ENCODE measurements around the gene SORCS2. TPM values are rescaled to one million over a fixed set of nuclear protein-coding genes. Genes with fewer than 3 reads are reported as not detected.
"Not testable (repeated sequence)": the region's sequence is repeated elsewhere in the genome, so short reads cannot be mapped to it uniquely, and the experiment has no call there.

The SORCS2 gene
- total and polyA plus RNA-seq, 3 donors from 2014 or later = 2.7 to 4.6 (median 2.9) TPM

DNA sequence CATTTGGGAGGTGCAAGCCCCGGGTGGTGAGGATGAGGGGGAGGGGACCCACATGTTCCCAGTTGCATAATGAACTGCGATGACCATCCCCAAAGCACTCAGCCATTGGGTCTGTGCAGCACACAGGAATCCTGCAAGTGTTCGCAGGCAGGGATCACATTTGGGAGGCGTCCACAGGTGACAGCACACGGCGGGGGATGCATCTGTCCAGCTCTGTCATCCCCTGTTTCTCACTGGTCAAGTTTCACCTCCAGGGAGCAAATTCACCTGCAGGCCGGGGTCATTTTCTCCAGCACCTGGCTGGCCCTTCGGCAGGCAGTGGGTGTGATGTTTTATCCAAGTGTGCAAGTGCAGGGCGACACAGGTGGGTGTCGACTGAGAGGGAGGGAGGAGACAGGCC lies 33.3 kb upstream of the SORCS2 start:
- 81 to 97% methylated on average over 5 to 10 of the region's 10 CpGs for WGBS, 2 donors
- DNase-seq = no peak
- no peak overlapping the region for H3K27ac ChIP-seq
- intact Hi-C loops (cut with DNase I; ENCODE audit: low total_unique reads) = no loop called here
- H3K9me3 ChIP-seq = no peaks in the 10 kb centered on the region
- H3K4me3 ChIP-seq = no peak overlapping the region
- no peaks in the 10 kb centered on the region for H3K27me3 ChIP-seq
- no peaks in the 10 kb centered on the region for H3K36me3 ChIP-seq (ENCODE audit: low read depth, missing control alignments)
- TF ChIP-seq, protein P1, sequence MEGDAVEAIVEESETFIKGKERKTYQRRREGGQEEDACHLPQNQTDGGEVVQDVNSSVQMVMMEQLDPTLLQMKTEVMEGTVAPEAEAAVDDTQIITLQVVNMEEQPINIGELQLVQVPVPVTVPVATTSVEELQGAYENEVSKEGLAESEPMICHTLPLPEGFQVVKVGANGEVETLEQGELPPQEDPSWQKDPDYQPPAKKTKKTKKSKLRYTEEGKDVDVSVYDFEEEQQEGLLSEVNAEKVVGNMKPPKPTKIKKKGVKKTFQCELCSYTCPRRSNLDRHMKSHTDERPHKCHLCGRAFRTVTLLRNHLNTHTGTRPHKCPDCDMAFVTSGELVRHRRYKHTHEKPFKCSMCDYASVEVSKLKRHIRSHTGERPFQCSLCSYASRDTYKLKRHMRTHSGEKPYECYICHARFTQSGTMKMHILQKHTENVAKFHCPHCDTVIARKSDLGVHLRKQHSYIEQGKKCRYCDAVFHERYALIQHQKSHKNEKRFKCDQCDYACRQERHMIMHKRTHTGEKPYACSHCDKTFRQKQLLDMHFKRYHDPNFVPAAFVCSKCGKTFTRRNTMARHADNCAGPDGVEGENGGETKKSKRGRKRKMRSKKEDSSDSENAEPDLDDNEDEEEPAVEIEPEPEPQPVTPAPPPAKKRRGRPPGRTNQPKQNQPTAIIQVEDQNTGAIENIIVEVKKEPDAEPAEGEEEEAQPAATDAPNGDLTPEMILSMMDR (IDR thresholded peaks at IDR 0.05) = no peak
- TF ChIP-seq POLR2A (IDR thresholded peaks at IDR 0.05) = no peak
- peaks cover 32% of the 10 kb centered on the region for H3K4me1 ChIP-seq

DNA sequence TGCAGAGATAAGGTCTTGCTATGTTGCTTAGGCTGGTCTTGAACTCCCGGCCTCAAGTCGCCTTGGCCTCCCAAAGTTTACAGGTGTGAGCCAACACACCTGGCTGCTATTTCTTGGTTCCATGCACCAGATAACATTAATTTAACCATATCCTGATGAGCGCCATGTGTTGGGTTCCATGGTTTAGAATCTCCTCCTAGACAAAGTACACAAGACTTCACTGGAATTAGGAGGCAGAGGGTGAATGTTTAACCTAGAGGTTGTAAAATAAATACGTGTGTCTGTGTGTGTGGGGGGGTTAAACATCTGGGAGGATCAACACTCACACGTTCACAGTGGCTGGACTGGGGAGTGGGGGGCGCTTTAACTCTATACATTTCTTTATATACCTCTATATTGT lies 32.4 kb upstream of the SORCS2 start:
- intact Hi-C loops (cut with DNase I; ENCODE audit: low total_unique reads) = no loop called here
- H3K36me3 ChIP-seq (ENCODE audit: low read depth, missing control alignments) = no peaks in the 10 kb centered on the region
- peaks cover 32% of the 10 kb centered on the region for H3K4me1 ChIP-seq
- TF ChIP-seq, protein P1 (IDR thresholded peaks at IDR 0.05) = no peak
- no peak for TF ChIP-seq POLR2A (IDR thresholded peaks at IDR 0.05)
- H3K4me3 ChIP-seq = no peak overlapping the region
- no peak overlapping the region for H3K27ac ChIP-seq
- no peaks in the 10 kb centered on the region for H3K27me3 ChIP-seq
- WGBS, 2 donors = 79 to 86% methylated on average over 6 of the region's 6 CpGs
- no peaks in the 10 kb centered on the region for H3K9me3 ChIP-seq
- no peak for DNase-seq

DNA sequence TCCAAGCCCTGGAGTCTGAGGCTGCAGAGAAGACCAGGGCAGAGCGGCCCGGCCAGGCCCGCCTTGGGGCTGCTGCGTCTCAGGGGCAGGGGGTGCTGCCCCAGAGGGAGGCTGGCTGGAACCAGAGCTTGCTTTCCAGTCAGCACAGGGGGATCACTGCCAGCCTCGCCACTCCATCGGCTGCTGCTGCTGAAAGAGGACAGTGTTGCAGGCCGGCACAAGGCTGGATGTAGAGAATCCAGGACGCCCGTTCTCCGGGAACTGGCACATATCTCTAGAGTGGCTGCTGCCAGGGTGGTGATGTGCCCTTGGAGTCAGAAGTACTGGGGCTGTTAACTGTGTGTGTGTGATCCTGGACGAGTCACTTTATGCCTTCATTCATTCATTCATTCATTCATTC lies 31.9 kb upstream of the SORCS2 start:
- Histone ChIP-seq H3K27me3 (no peaks in the 10 kb centered on the region), H3K27ac (no peak overlapping the region), H3K36me3 (ENCODE audit: low read depth, missing control alignments) (no peaks in the 10 kb centered on the region), H3K4me1 (peaks cover 32% of the 10 kb centered on the region), H3K4me3 (no peak overlapping the region), H3K9me3 (no peaks in the 10 kb centered on the region)
- intact Hi-C loops (cut with DNase I; ENCODE audit: low total_unique reads) = no loop called here
- TF ChIP-seq POLR2A (IDR thresholded peaks at IDR 0.05) = no peak
- TF ChIP-seq, protein P1 (IDR thresholded peaks at IDR 0.05) = no peak
- WGBS, 2 donors = 71 to 76% methylated on average over 11 of the region's 11 CpGs
- no peak for DNase-seq

DNA sequence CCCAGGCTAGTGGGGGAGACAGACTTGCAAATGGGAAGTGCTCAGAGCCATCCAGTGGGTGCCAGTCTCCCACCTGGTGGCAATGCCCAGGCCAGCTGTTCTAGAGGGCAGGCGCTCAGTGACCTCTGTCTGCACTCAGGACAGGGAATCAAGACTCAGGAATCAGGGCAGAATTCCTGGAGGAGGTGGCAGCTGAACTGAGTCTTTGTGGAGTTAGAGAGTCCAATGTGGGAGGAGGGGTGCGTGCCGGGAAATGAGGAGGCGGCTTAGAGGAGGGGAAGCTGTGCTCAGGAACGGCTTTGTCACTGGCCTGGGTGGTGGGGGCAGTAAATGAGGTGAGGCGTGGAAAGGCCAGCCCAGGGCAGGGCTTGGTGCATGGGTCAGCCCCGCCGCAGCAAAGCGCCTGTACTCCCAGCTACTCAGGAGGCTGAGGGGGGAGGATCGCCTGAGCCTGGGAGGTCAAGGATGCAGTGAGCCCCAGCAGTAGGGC lies 31.3 kb upstream of the SORCS2 start:
- Histone ChIP-seq H3K27ac (no peak overlapping the region), H3K36me3 (ENCODE audit: low read depth, missing control alignments) (no peaks in the 10 kb centered on the region), H3K27me3 (no peaks in the 10 kb centered on the region), H3K4me1 (peaks cover 30% of the 10 kb centered on the region), H3K9me3 (no peaks in the 10 kb centered on the region), H3K4me3 (no peak overlapping the region)
- peak; percentile 25 for DNase-seq
- intact Hi-C loops (cut with DNase I; ENCODE audit: low total_unique reads) = no loop called here
- no peak for TF ChIP-seq POLR2A (IDR thresholded peaks at IDR 0.05)
- TF ChIP-seq, protein P1 (IDR thresholded peaks at IDR 0.05) = no peak
- 59 to 60% methylated on average over 10 of the region's 10 CpGs for WGBS, 2 donors

DNA sequence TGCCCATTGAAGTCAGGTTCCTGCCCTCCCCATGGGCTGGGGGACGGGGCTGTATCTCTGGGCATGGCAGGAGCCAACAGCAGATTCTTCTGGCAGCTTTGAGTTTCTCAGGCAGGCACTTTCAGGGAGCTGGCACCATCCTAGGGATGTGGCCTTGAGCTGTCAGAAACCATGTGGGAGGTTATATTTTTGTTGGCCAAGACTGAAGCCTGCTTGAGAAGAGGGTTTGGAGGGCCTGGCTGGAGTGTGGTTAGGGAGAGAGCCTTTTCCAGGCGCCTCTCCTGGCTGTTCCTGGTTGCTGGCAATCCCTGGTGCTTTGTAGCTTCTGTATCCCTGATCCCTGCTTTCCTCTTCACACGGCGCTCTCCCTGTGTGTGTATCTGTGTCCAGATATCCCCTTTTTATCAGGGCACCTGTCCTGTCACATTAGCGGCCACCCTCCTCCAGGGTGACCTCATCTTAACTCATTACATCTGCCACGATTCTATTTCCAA lies 30.6 kb upstream of the SORCS2 start:
- Histone ChIP-seq H3K4me1 (peaks cover 22% of the 10 kb centered on the region), H3K9me3 (no peaks in the 10 kb centered on the region), H3K4me3 (no peak overlapping the region), H3K36me3 (ENCODE audit: low read depth, missing control alignments) (no peaks in the 10 kb centered on the region), H3K27me3 (no peaks in the 10 kb centered on the region), H3K27ac (peak overlapping the region; percentile 2 to 45)
- DNase-seq = peak; percentile 78
- TF ChIP-seq, protein P1 (IDR thresholded peaks at IDR 0.05) = no peak
- TF ChIP-seq POLR2A (IDR thresholded peaks at IDR 0.05) = no peak
- intact Hi-C loops (cut with DNase I; ENCODE audit: low total_unique reads) = no loop called here
- WGBS, 2 donors = 25 to 32% methylated on average over 6 of the region's 6 CpGs

DNA sequence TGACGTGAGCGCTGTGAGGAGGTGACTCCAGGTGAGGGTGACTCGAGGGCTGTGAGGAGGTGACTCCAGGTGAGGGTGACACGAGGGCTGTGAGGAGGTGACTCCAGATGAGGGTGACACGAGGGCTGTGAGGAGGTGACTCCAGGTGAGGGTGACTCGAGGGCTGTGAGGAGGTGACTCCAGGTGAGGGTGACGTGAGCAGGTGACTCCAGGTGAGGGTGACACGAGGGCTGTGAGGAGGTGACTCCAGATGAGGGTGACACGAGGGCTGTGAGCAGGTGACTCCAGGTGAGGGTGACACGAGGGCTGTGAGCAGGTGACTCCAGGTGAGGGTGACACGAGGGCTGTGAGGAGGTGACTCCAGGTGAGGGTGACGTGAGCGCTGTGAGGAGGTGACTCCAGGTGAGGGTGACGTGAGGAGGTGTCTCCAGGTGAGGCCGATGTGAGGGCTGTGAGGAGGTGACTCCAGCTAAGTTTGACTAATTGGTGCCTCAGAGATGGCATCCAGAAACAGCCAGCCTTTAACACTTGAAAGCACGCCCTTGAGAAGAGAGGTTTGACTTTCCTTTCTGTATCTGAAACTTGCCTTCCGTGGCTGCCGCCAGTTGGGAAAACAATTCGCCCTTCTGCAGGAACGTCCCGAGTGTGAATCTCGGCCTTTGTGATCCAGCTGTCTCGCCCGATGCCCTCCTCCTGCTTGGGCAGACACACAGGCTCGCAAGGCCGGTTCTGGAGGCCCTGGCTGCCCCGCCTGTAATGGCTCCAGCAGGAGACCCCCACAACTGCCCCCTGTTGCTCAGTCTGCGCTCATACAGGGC lies 27.1 kb upstream of the SORCS2 start:
- H3K4me3 ChIP-seq; H3K27me3 ChIP-seq; H3K9me3 ChIP-seq; intact Hi-C loops (cut with DNase I; ENCODE audit: low total_unique reads); H3K27ac ChIP-seq; H3K36me3 ChIP-seq (ENCODE audit: low read depth, missing control alignments); DNase-seq: not testable (repeated sequence)
- WGBS, 2 donors = 90 to 92% methylated on average over 24 to 28 of the region's 28 CpGs
- peaks cover 21% of the 10 kb centered on the region for H3K4me1 ChIP-seq
